Upper lobe of left lung (tissue), 4 donors: ENCODE data around the gene VPS37D.

Experiments used
- EP300 ChIP-seq, 4 donors: sonication (generic); formaldehyde crosslinking; IDR thresholded peaks; one replicate each; pipeline ENCODE4 v1.5.1; 2017; ENCODE audit warnings: antibody characterized with exemption in 4 of 4, control low read depth in 2 of 4
- TF ChIP-seq, protein P1 (sequence below), 6 experiments: fragments of 450-650 bp in 4 of 6; fragments of 200-600 bp in 2 of 6; sonication (generic) in 2 of 6; IDR thresholded peaks; one replicate each; pipeline ENCODE4 v1.5.1; 2016 to 2019; ENCODE audit warnings: antibody characterized with exemption in 6 of 6

DNA sequence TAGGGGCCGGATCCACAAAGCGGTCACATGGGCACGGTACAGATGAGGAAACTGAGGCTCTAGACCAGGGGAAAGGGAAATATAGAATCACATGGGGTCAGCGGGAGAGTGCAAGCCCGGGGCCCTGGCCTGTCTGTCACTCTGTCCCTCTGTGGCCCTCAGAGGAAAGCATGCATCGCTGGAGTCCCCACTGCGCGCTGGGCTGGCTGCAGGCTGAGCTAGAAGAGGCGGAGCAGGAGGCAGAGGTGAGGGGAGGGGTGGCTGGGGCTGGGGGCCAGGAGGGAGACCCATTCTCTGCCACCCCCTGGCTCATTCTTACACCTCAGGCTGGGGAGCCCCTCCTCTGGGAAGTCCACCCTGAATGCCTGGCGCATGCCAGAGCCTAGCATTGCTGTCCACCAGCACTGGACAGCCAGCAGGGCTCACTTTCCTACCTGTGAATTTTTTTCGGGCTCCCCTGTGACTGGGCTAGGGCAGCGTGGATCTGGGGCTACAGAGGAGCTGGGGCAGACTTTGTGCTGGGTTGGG lies 2.3 kb downstream of the VPS37D start:
- TF ChIP-seq EP300 (IDR thresholded peaks at IDR 0.05), result no peak
- TF ChIP-seq, protein P1, sequence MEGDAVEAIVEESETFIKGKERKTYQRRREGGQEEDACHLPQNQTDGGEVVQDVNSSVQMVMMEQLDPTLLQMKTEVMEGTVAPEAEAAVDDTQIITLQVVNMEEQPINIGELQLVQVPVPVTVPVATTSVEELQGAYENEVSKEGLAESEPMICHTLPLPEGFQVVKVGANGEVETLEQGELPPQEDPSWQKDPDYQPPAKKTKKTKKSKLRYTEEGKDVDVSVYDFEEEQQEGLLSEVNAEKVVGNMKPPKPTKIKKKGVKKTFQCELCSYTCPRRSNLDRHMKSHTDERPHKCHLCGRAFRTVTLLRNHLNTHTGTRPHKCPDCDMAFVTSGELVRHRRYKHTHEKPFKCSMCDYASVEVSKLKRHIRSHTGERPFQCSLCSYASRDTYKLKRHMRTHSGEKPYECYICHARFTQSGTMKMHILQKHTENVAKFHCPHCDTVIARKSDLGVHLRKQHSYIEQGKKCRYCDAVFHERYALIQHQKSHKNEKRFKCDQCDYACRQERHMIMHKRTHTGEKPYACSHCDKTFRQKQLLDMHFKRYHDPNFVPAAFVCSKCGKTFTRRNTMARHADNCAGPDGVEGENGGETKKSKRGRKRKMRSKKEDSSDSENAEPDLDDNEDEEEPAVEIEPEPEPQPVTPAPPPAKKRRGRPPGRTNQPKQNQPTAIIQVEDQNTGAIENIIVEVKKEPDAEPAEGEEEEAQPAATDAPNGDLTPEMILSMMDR (IDR thresholded peaks at IDR 0.05), result no peak
